OCI-LY1 (cell line): ENCODE results near the gene MFSD2B.

Source experiments
- H2AFZ ChIP-seq: fragments of 200-600 bp; sonication (generic), shearing (Covaris generic); 2 replicates; pipeline ENCODE4 v1.6.0; 2014; ENCODE audit warnings: antibody characterized with exemption, mild to moderate bottlenecking, low read length
- H3F3A ChIP-seq: fragments of 200-600 bp; sonication (generic), shearing (Covaris generic); 2 replicates; pipeline ENCODE4 v1.6.0; 2014; ENCODE audit warnings: mild to moderate bottlenecking, antibody characterized with exemption, low read length, moderate library complexity; ENCODE audit not compliant: insufficient read depth
- H3K27ac ChIP-seq: fragments of 200-600 bp; sonication (generic); 2 replicates; pipeline ENCODE4 v1.5.1; 2014; ENCODE audit warnings: low read length, mixed run types, mild to moderate bottlenecking, low read depth; ENCODE audit not compliant: poor library complexity, severe bottlenecking
- H3K27me3 ChIP-seq: fragments of 200-600 bp; sonication (generic); 2 replicates; pipeline ENCODE4 v1.6.0; 2014; ENCODE audit warnings: antibody characterized with exemption, mild to moderate bottlenecking, low read length, moderate library complexity; ENCODE audit not compliant: insufficient read depth
- H3K36me3 ChIP-seq: fragments of 200-600 bp; sonication (generic); 2 replicates; pipeline ENCODE4 v1.6.1; 2014; ENCODE audit warnings: mild to moderate bottlenecking, antibody characterized with exemption, low read length, moderate library complexity, mixed read lengths; ENCODE audit not compliant: insufficient read depth
- H3K4me1 ChIP-seq: fragments of 200-600 bp; sonication (generic); 2 replicates; pipeline ENCODE4 v1.5.1; 2014; ENCODE audit warnings: mild to moderate bottlenecking, low read length, moderate library complexity; ENCODE audit not compliant: insufficient read depth, severe bottlenecking
- H3K4me2 ChIP-seq: fragments of 200-600 bp; sonication (generic), shearing (Covaris generic); 2 replicates; pipeline ENCODE4 v1.6.1; 2014; ENCODE audit warnings: low read length
- H3K4me3 ChIP-seq: fragments of 200-600 bp; sonication (generic); 2 replicates; pipeline ENCODE4 v1.5.1; 2014; ENCODE audit warnings: low read length, low read depth, mild to moderate bottlenecking, mixed read lengths; ENCODE audit not compliant: poor library complexity, severe bottlenecking
- H3K79me2 ChIP-seq: fragments of 200-600 bp; shearing (Covaris generic); 2 replicates; pipeline ENCODE4 v1.6.1; 2016; ENCODE audit warnings: mixed run types, low read length, mixed read lengths; ENCODE audit not compliant: insufficient read depth
- H3K9ac ChIP-seq: fragments of 200-600 bp; sonication (generic), shearing (Covaris generic); 2 replicates; pipeline ENCODE4 v1.6.1; 2014; ENCODE audit warnings: mild to moderate bottlenecking, low read length, mixed read lengths
- H3K9me2 ChIP-seq: fragments of 200-600 bp; sonication (generic), shearing (Covaris generic); 2 replicates; pipeline ENCODE4 v1.6.1; 2014; ENCODE audit warnings: low read depth, mild to moderate bottlenecking, low read length, mixed read lengths
- H3K9me3 ChIP-seq: fragments of 200-600 bp; shearing (Covaris generic); 2 replicates; pipeline ENCODE4 v1.6.1; 2014; ENCODE audit warnings: low read length, mixed read lengths
- H4K20me1 ChIP-seq: fragments of 200-600 bp; sonication (generic), shearing (Covaris generic); 2 replicates; pipeline ENCODE4 v1.6.0; 2016; ENCODE audit warnings: mild to moderate bottlenecking, low read length; ENCODE audit not compliant: insufficient read depth
- CTCF ChIP-seq: fragments of 200-600 bp; sonication (generic), shearing (Covaris generic); IDR thresholded peaks from 2 replicates; pipeline ENCODE4 v1.5.1; 2017; ENCODE audit warnings: mild to moderate bottlenecking, antibody characterized with exemption, low read length, moderate library complexity, mixed read lengths
- EZH2 ChIP-seq: fragments of 200-600 bp; sonication (generic), shearing (Covaris generic); IDR thresholded peaks from 2 replicates; pipeline ENCODE4 v1.8.0; 2017; ENCODE audit warnings: borderline replicate concordance, mixed run types, mild to moderate bottlenecking, antibody characterized with exemption, low read length, moderate library complexity, mixed read lengths

The MFSD2B gene

DNA sequence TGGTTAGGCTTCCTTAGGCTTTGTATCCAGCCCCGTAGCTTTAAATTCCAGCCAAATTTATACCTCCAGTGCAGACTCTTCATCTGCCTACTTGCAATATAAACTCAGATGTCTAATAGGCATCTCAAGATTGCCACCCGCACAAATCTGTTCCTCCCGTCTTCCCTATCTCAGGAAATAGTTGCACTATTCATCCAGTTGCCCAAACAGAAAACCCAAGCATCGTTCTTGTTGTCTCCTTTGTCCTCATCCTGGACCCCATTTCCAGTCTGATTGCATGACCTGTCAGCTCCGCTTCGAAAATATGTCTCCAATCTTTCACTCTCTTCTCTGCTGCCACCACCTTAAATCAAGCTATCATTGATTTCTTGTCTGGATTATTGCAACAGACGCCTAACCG is 41.9 kb downstream of the MFSD2B start:
- no peaks in the 10 kb centered on the region for H3K9me3 ChIP-seq

GRCh38 chr2:24052951-24053350 is 43.1 kb downstream of the MFSD2B start:
- TF ChIP-seq EZH2: no peak
- peaks cover 16% of the 10 kb centered on the region for H3K4me1 ChIP-seq
- no peaks in the 10 kb centered on the region for H4K20me1 ChIP-seq
- H3F3A ChIP-seq: no peaks in the 10 kb centered on the region
- H3K36me3 ChIP-seq: no peaks in the 10 kb centered on the region; the same call in 1 of the 2 replicates
- H3K9me2 ChIP-seq: no peaks in the 10 kb centered on the region
- no peak overlapping the region for H3K27ac ChIP-seq
- H3K79me2 ChIP-seq: no peaks in the 10 kb centered on the region
- H3K4me2 ChIP-seq: no peak overlapping the region
- no peak overlapping the region for H2AFZ ChIP-seq
- H3K27me3 ChIP-seq: no peaks in the 10 kb centered on the region
- H3K4me3 ChIP-seq: no peak overlapping the region
- H3K9ac ChIP-seq: no peak overlapping the region
- no peaks in the 10 kb centered on the region for H3K9me3 ChIP-seq

More for the DNA sequence above, 41.9 kb downstream of the MFSD2B start:
- no peak overlapping the region for H3K4me3 ChIP-seq
- H3K4me2 ChIP-seq: no peak overlapping the region
- no peaks in the 10 kb centered on the region; the same call in 1 of the 2 replicates for H3K36me3 ChIP-seq
- no peak overlapping the region for H3K27ac ChIP-seq
- peaks cover 2% of the 10 kb centered on the region for H3K79me2 ChIP-seq
- no peak for TF ChIP-seq CTCF
- TF ChIP-seq EZH2: no peak
- no peak overlapping the region for H2AFZ ChIP-seq
- peaks cover 22% of the 10 kb centered on the region for H3K4me1 ChIP-seq
- H3K27me3 ChIP-seq: no peaks in the 10 kb centered on the region
- no peaks in the 10 kb centered on the region for H3F3A ChIP-seq
- H4K20me1 ChIP-seq: no peaks in the 10 kb centered on the region
- no peak overlapping the region for H3K9ac ChIP-seq
- H3K9me2 ChIP-seq: no peaks in the 10 kb centered on the region

DNA sequence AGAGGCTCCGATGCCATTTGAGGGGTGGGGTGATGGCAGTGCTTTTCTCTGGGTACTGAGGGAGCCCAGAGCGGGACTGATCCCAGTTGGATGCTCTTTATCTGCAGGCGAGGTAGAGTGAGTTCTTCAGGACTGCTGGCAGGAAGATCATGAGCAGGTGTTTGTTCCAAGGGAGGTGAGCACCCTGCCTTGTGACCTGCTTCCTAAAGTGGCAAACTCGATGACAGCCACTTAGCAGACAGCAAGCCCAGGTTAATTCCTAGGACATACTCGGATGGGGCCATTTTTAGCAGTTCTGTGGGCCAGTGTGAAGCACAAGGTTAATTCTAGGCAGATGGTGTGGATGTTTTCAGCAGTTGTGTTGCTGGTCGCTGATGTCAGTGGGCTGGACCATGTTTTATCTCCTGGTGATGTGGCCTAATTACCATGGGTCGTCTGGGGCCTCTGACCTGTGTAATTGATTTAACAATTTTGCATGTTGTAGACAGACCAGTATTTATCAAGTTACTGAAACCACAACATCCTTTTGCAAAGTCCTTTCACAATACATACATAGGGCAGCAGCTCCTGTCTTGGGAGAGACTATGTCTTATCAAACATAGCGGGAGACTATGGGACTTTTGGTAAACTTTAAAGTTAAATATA is 44.6 kb downstream of the MFSD2B start:
- no peak for TF ChIP-seq EZH2
- no peak for TF ChIP-seq CTCF
- Histone ChIP-seq H3K27ac (no peak overlapping the region), H3K79me2 (no peaks in the 10 kb centered on the region), H3K27me3 (no peaks in the 10 kb centered on the region), H3K4me1 (peaks cover 6% of the 10 kb centered on the region), H2AFZ (no peak overlapping the region), H3F3A (no peaks in the 10 kb centered on the region), H4K20me1 (no peaks in the 10 kb centered on the region), H3K36me3 (no peaks in the 10 kb centered on the region; the same call in 1 of the 2 replicates), H3K9me2 (no peaks in the 10 kb centered on the region), H3K4me3 (no peak overlapping the region), H3K4me2 (no peak overlapping the region), H3K9ac (no peak overlapping the region), H3K9me3 (no peaks in the 10 kb centered on the region)

DNA sequence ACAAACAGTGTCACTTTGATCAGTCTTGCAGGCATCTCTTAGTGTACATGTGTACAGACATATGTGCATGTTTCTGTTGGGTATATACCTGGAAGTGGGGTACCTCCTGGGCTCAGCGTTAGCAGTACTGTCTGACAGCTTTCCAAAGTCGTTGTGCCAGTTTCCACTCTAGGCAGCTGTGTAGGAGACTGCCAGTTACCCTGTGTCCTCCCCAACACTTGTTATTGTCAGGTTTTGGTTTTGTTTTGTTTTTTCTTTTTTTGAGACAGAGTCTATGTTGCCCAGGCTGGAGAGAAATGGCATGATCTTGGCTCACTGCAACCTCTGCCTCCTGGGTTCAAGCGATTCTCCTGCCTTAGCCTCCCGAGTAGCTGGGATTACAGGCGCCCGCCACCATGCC is 45.9 kb downstream of the MFSD2B start:
- no peaks in the 10 kb centered on the region for H3K9me2 ChIP-seq
- no peaks in the 10 kb centered on the region; the same call in 1 of the 2 replicates for H3K36me3 ChIP-seq
- H3K9me3 ChIP-seq: no peaks in the 10 kb centered on the region
- no peaks in the 10 kb centered on the region for H3K4me1 ChIP-seq
- TF ChIP-seq EZH2 (no peak), CTCF (no peak)
- H3F3A ChIP-seq: no peaks in the 10 kb centered on the region
- no peaks in the 10 kb centered on the region for H4K20me1 ChIP-seq
- no peaks in the 10 kb centered on the region for H3K79me2 ChIP-seq
- no peak overlapping the region for H3K9ac ChIP-seq
- H3K4me3 ChIP-seq: no peak overlapping the region
- no peak overlapping the region for H3K27ac ChIP-seq
- H3K27me3 ChIP-seq: no peaks in the 10 kb centered on the region
- no peak overlapping the region for H2AFZ ChIP-seq
- H3K4me2 ChIP-seq: no peak overlapping the region
